HCT116 (cell line): ENCODE results near the gene SEMA3G.

ENCODE experiments used
- EZH2 ChIP-seq: fragments of 200-600 bp; sonication (generic); IDR thresholded peaks from 2 replicates; pipeline ENCODE4 v1.6.1; 2017; ENCODE audit warnings: antibody characterized with exemption, mixed run types
- EZH2phosphoT487 ChIP-seq: fragments of 200-600 bp; IDR thresholded peaks from 2 replicates; pipeline ENCODE4 v1.6.1; 2018; ENCODE audit warnings: antibody characterized with exemption, borderline replicate concordance
- JUND ChIP-seq: IDR thresholded peaks from 2 replicates; pipeline ENCODE4 v1.6.1; 2012
- MAX ChIP-seq: IDR thresholded peaks from 2 replicates; pipeline ENCODE4 v1.6.1; 2012
- POLR2AphosphoS5 ChIP-seq: IDR thresholded peaks from 2 replicates; pipeline ENCODE4 v1.6.1; 2011; ENCODE audit warnings: mild to moderate bottlenecking, low read depth, low read length, moderate library complexity
- RAD21 ChIP-seq: IDR thresholded peaks from 2 replicates; pipeline ENCODE4 v1.6.1; 2012; ENCODE audit warnings: low read depth, mild to moderate bottlenecking
- ZNF274 ChIP-seq: fragments of 200-500 bp; sonication (Bioruptor generic); IDR thresholded peaks from 2 replicates; pipeline ENCODE4 v1.6.1; 2014; ENCODE audit warnings: mild to moderate bottlenecking, low read depth, low read length, inconsistent platforms
- TF ChIP-seq, protein P1 (sequence below), 3 experiments: fragments of 200-600 bp in 1 of 3; sonication (generic) in 1 of 3; IDR thresholded peaks in 2 of 3; conservative IDR thresholded peaks in 1 of 3; 2 replicates each; pipeline ENCODE4 v1.5.1; 2012 to 2017; ENCODE audit warnings: low read depth in 2 of 3, low read length in 2 of 3, antibody characterized with exemption in 1 of 3, borderline replicate concordance in 1 of 3, control low read depth in 1 of 3, mild to moderate bottlenecking in 1 of 3, mixed read lengths in 1 of 3, mixed run types in 1 of 3, moderate library complexity in 1 of 3; ENCODE audit not compliant: insufficient read depth in 1 of 3

- TF ChIP-seq ZNF274: no peak
- no peak for TF ChIP-seq EZH2
- no peak for TF ChIP-seq RAD21
- TF ChIP-seq, protein P1, sequence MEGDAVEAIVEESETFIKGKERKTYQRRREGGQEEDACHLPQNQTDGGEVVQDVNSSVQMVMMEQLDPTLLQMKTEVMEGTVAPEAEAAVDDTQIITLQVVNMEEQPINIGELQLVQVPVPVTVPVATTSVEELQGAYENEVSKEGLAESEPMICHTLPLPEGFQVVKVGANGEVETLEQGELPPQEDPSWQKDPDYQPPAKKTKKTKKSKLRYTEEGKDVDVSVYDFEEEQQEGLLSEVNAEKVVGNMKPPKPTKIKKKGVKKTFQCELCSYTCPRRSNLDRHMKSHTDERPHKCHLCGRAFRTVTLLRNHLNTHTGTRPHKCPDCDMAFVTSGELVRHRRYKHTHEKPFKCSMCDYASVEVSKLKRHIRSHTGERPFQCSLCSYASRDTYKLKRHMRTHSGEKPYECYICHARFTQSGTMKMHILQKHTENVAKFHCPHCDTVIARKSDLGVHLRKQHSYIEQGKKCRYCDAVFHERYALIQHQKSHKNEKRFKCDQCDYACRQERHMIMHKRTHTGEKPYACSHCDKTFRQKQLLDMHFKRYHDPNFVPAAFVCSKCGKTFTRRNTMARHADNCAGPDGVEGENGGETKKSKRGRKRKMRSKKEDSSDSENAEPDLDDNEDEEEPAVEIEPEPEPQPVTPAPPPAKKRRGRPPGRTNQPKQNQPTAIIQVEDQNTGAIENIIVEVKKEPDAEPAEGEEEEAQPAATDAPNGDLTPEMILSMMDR (IDR thresholded peaks at IDR 0.05 in 2 of 3, conservative IDR thresholded peaks at IDR 0.05 in 1 of 3; ENCODE audit: borderline replicate concordance in 1 of 3, insufficient read depth in 1 of 3, low read depth in 2 of 3, low read length in 2 of 3): no peak
- TF ChIP-seq EZH2phosphoT487: no peak
- no peak for TF ChIP-seq MAX
- TF ChIP-seq POLR2AphosphoS5: no peak
- no peak for TF ChIP-seq JUND
Measured at GRCh38 chr3:52436500-52437149, 8.3 kb downstream of the SEMA3G start.
